Measurements from ENCODE around the gene FAM219A. TPM values are rescaled to one million over a fixed set of nuclear protein-coding genes. Genes with fewer than 3 reads are reported as not detected.

FAM219A gene
- total and polyA plus RNA-seq, 2 donors (not counting 1 experiment from before 2014, with no cell fraction given), result 5.3 to 7.3 TPM

GRCh38 chr9:34383904-34384303 is 74.5 kb downstream of the FAM219A start:
- H3K79me2 ChIP-seq (ENCODE audit: control insufficient read depth, insufficient read depth, low read length), result no peaks in the 10 kb centered on the region
- H3K4me1 ChIP-seq (ENCODE audit: control insufficient read depth, extremely low read depth, insufficient read depth, low read length), result peaks cover 3% of the 10 kb centered on the region
- H4K20me1 ChIP-seq (ENCODE audit: control insufficient read depth, extremely low read depth, insufficient read depth, low read length), result no peaks in the 10 kb centered on the region

GRCh38 chr9:34382879-34383278 is 75.5 kb downstream of the FAM219A start:
- H4K20me1 ChIP-seq (ENCODE audit: control insufficient read depth, extremely low read depth, insufficient read depth, low read length), result no peaks in the 10 kb centered on the region
- H3K4me3 ChIP-seq (replicated peaks in 1 of 4; ENCODE audit: control extremely low read depth in 1 of 4, insufficient read depth in 1 of 4, low read depth in 3 of 4, low read length in 4 of 4), result no peak overlapping the region
- no peak overlapping the region for H2AFZ ChIP-seq (ENCODE audit: low read length)
- no peaks in the 10 kb centered on the region for H3K9me3 ChIP-seq (ENCODE audit: control insufficient read depth, insufficient read depth, low read depth, low read length)
- no peak for DNase-seq (ENCODE audit: low read depth in 2 of 2)
- H3K9ac ChIP-seq (ENCODE audit: insufficient read depth, low read length), result no peak overlapping the region
- TF ChIP-seq CTCF (conservative IDR thresholded peaks at IDR 0.05 in 1 of 2, IDR thresholded peaks at IDR 0.05 in 1 of 2; ENCODE audit: low read depth in 1 of 2, low read length in 2 of 2) (no peak), EZH2 (IDR thresholded peaks at IDR 0.05; ENCODE audit: low read length, missing control alignments) (no peak)
- H3K27ac ChIP-seq (ENCODE audit: insufficient read depth, low read length), result no peak overlapping the region
- no peaks in the 10 kb centered on the region for H3K36me3 ChIP-seq (ENCODE audit: control insufficient read depth, insufficient read depth, low read length)
- H3K79me2 ChIP-seq (ENCODE audit: control insufficient read depth, insufficient read depth, low read length), result no peaks in the 10 kb centered on the region
- H3K4me1 ChIP-seq (ENCODE audit: control insufficient read depth, extremely low read depth, insufficient read depth, low read length), result peaks cover 3% of the 10 kb centered on the region
- no peak overlapping the region for H3K4me2 ChIP-seq (ENCODE audit: extremely low read depth, insufficient read depth, low read length)
- H3K27me3 ChIP-seq (ENCODE audit: control insufficient read depth, insufficient read depth, low read length), result peaks cover 6% of the 10 kb centered on the region

More at GRCh38 chr9:34383904-34384303, 74.5 kb downstream of the FAM219A start:
- Histone ChIP-seq H3K9ac (ENCODE audit: insufficient read depth, low read length) (no peak overlapping the region), H3K4me2 (ENCODE audit: extremely low read depth, insufficient read depth, low read length) (no peak overlapping the region), H3K27ac (ENCODE audit: insufficient read depth, low read length) (no peak overlapping the region), H3K36me3 (ENCODE audit: control insufficient read depth, insufficient read depth, low read length) (no peaks in the 10 kb centered on the region), H3K9me3 (ENCODE audit: control insufficient read depth, insufficient read depth, low read depth, low read length) (no peaks in the 10 kb centered on the region), H3K27me3 (ENCODE audit: control insufficient read depth, insufficient read depth, low read length) (peaks cover 6% of the 10 kb centered on the region), H3K4me3 (replicated peaks in 1 of 4; ENCODE audit: control extremely low read depth in 1 of 4, insufficient read depth in 1 of 4, low read depth in 3 of 4, low read length in 4 of 4) (no peak overlapping the region), H2AFZ (ENCODE audit: low read length) (no peak overlapping the region)
- no peak for DNase-seq (ENCODE audit: low read depth in 2 of 2)
- TF ChIP-seq CTCF (conservative IDR thresholded peaks at IDR 0.05 in 1 of 2, IDR thresholded peaks at IDR 0.05 in 1 of 2; ENCODE audit: low read depth in 1 of 2, low read length in 2 of 2) (no peak), EZH2 (IDR thresholded peaks at IDR 0.05; ENCODE audit: low read length, missing control alignments) (no peak)

GRCh38 chr9:34382054-34382453 is 76.3 kb downstream of the FAM219A start:
- H2AFZ ChIP-seq (ENCODE audit: low read length), result no peak overlapping the region
- H3K4me2 ChIP-seq (ENCODE audit: extremely low read depth, insufficient read depth, low read length), result no peak overlapping the region
- H3K4me1 ChIP-seq (ENCODE audit: control insufficient read depth, extremely low read depth, insufficient read depth, low read length), result peaks cover 3% of the 10 kb centered on the region
- no peaks in the 10 kb centered on the region for H4K20me1 ChIP-seq (ENCODE audit: control insufficient read depth, extremely low read depth, insufficient read depth, low read length)
- DNase-seq (ENCODE audit: low read depth in 2 of 2), result no peak
- H3K27me3 ChIP-seq (ENCODE audit: control insufficient read depth, insufficient read depth, low read length), result peaks cover 6% of the 10 kb centered on the region
- H3K79me2 ChIP-seq (ENCODE audit: control insufficient read depth, insufficient read depth, low read length), result no peaks in the 10 kb centered on the region
- H3K36me3 ChIP-seq (ENCODE audit: control insufficient read depth, insufficient read depth, low read length), result no peaks in the 10 kb centered on the region
- no peak overlapping the region for H3K4me3 ChIP-seq (replicated peaks in 1 of 4; ENCODE audit: control extremely low read depth in 1 of 4, insufficient read depth in 1 of 4, low read depth in 3 of 4, low read length in 4 of 4)
- H3K27ac ChIP-seq (ENCODE audit: insufficient read depth, low read length), result no peak overlapping the region
- TF ChIP-seq EZH2 (IDR thresholded peaks at IDR 0.05; ENCODE audit: low read length, missing control alignments), result no peak
- TF ChIP-seq CTCF (conservative IDR thresholded peaks at IDR 0.05 in 1 of 2, IDR thresholded peaks at IDR 0.05 in 1 of 2; ENCODE audit: low read depth in 1 of 2, low read length in 2 of 2), result no peak
- H3K9me3 ChIP-seq (ENCODE audit: control insufficient read depth, insufficient read depth, low read depth, low read length), result no peaks in the 10 kb centered on the region
- H3K9ac ChIP-seq (ENCODE audit: insufficient read depth, low read length), result no peak overlapping the region

Data from fibroblast of lung (primary cell).